Progenitor cell of endocrine pancreas (in vitro differentiated cells): ENCODE measurements around the gene KCNMA1. TPM values are rescaled to one million over a fixed set of nuclear protein-coding genes. Genes with fewer than 3 reads are reported as not detected.
A peak's percentile ranks its signal among the peaks of the same experiment; 100 is the strongest.

Experiments
- DNase-seq: peaks from one replicate; pipeline ENCODE4 v3.0.0; 2021; ENCODE audit warnings: low spot score; ENCODE audit not compliant: unreplicated experiment
- H3K27ac Mint-ChIP-seq: 2 replicates; pipeline ENCODE4 v1.8.0; 2021; ENCODE audit warnings: mild to moderate bottlenecking, moderate library complexity, mixed read lengths
- H3K27me3 Mint-ChIP-seq: 2 replicates; pipeline ENCODE4 v1.8.0; 2021; ENCODE audit warnings: mixed read lengths
- H3K36me3 Mint-ChIP-seq: 2 replicates; pipeline ENCODE4 v1.8.0; 2022; ENCODE audit warnings: mixed read lengths; ENCODE audit not compliant: insufficient read depth
- H3K4me1 Mint-ChIP-seq: 2 replicates; pipeline ENCODE4 v1.8.0; 2021; ENCODE audit warnings: low read depth, mixed read lengths
- H3K4me3 Mint-ChIP-seq: 2 replicates; pipeline ENCODE4 v1.8.0; 2021; ENCODE audit warnings: low read depth, mild to moderate bottlenecking, moderate library complexity, mixed read lengths
- H3K9me3 Mint-ChIP-seq: 2 replicates; pipeline ENCODE4 v1.8.0; 2021; ENCODE audit warnings: low read depth, mixed read lengths
- CTCF ChIP-seq: fragments of 200-600 bp; sonication (generic); IDR thresholded peaks from one replicate; pipeline ENCODE4 v1.5.0; 2021; ENCODE audit warnings: antibody characterized with exemption, mild to moderate bottlenecking; ENCODE audit not compliant: unreplicated experiment
- total RNA-seq: library from RNA; stranded (reverse); gene quantifications from 2 replicates; pipeline ENCODE4 v1.2.1, GENCODE V29; 2021

Gene KCNMA1
- total RNA-seq, 1 donor from 2014 or later: 5.8 TPM

GRCh38 chr10:77300682-77301302 is 336.8 kb downstream of the KCNMA1 start:
- DNase-seq: no peak
- no peak overlapping the region for H3K4me3 Mint-ChIP-seq
- H3K4me1 Mint-ChIP-seq: peaks cover 3% of the 10 kb centered on the region
- no peaks in the 10 kb centered on the region for H3K9me3 Mint-ChIP-seq
- peaks cover 50% of the 10 kb centered on the region for H3K27me3 Mint-ChIP-seq
- no peaks in the 10 kb centered on the region for H3K36me3 Mint-ChIP-seq
- H3K27ac Mint-ChIP-seq: no peak overlapping the region
- TF ChIP-seq CTCF: no peak

GRCh38 chr10:77299320-77299719 is 338.3 kb downstream of the KCNMA1 start:
- no peak for TF ChIP-seq CTCF
- H3K36me3 Mint-ChIP-seq: no peaks in the 10 kb centered on the region
- no peaks in the 10 kb centered on the region for H3K9me3 Mint-ChIP-seq
- H3K27me3 Mint-ChIP-seq: peaks cover 47% of the 10 kb centered on the region
- H3K4me3 Mint-ChIP-seq: no peak overlapping the region
- no peak overlapping the region for H3K27ac Mint-ChIP-seq
- peaks cover 3% of the 10 kb centered on the region for H3K4me1 Mint-ChIP-seq
- DNase-seq: no peak

- DNase-seq: no peak
- Mint-ChIP-seq H3K4me1 (peaks cover 14% of the 10 kb centered on the region), H3K36me3 (no peaks in the 10 kb centered on the region), H3K4me3 (no peak overlapping the region), H3K9me3 (no peaks in the 10 kb centered on the region), H3K27ac (no peak overlapping the region), H3K27me3 (peaks cover 51% of the 10 kb centered on the region)
- no peak for TF ChIP-seq CTCF
These were observed 340.2 kb downstream of the KCNMA1 start for GRCh38 chr10:77297393-77297739.

- H3K9me3 Mint-ChIP-seq: no peaks in the 10 kb centered on the region
- H3K27me3 Mint-ChIP-seq: peaks cover 56% of the 10 kb centered on the region
- H3K36me3 Mint-ChIP-seq: no peaks in the 10 kb centered on the region
- no peak overlapping the region for H3K4me3 Mint-ChIP-seq
- DNase-seq: no peak
- no peak overlapping the region for H3K27ac Mint-ChIP-seq
- peaks cover 14% of the 10 kb centered on the region for H3K4me1 Mint-ChIP-seq
- peak; percentile 28 for TF ChIP-seq CTCF
These were observed 340.8 kb downstream of the KCNMA1 start for GRCh38 chr10:77296534-77297392.

GRCh38 chr10:77293773-77294172 is 343.8 kb downstream of the KCNMA1 start:
- no peak for TF ChIP-seq CTCF
- Mint-ChIP-seq H3K4me3 (no peak overlapping the region), H3K27me3 (peaks cover 62% of the 10 kb centered on the region), H3K27ac (no peak overlapping the region), H3K36me3 (no peaks in the 10 kb centered on the region), H3K9me3 (no peaks in the 10 kb centered on the region), H3K4me1 (peaks cover 33% of the 10 kb centered on the region)
- DNase-seq: no peak
